GM23338 (cell line): ENCODE data around the gene YES1.

Source experiments
- CREB1 ChIP-seq: fragments of 250-450 bp; sonication (Bioruptor Pico); IDR thresholded peaks from 2 replicates; pipeline ENCODE4 v1.5.0; 2020; ENCODE audit warnings: low read depth, mild to moderate bottlenecking, moderate library complexity
- CTCF ChIP-seq, 2 experiments: fragments of 200-600 bp in 1 of 2; sonication (generic) in 1 of 2; conservative IDR thresholded peaks; 2 replicates each; pipeline versions ENCODE4 v1.5.1 to v1.6.1; 2016 to 2017; ENCODE audit warnings: antibody characterized with exemption in 2 of 2, low read depth in 2 of 2, mild to moderate bottlenecking in 2 of 2, moderate library complexity in 1 of 2
- ETS1 ChIP-seq: IDR thresholded peaks from 2 replicates; pipeline ENCODE4 v1.6.1; 2016; ENCODE audit warnings: antibody characterized with exemption
- EZH2 ChIP-seq: fragments of 200-600 bp; sonication (generic); IDR thresholded peaks from one replicate; pipeline ENCODE4 v1.8.0; 2017; ENCODE audit warnings: antibody characterized with exemption, mild to moderate bottlenecking, low read depth; ENCODE audit not compliant: unreplicated experiment
- EZH2phosphoT487 ChIP-seq: fragments of 200-600 bp; sonication (generic); IDR thresholded peaks from one replicate; pipeline ENCODE4 v1.8.1; 2018; ENCODE audit warnings: antibody characterized with exemption; ENCODE audit not compliant: unreplicated experiment
- JUNB ChIP-seq: IDR thresholded peaks from one replicate; pipeline ENCODE4 v1.6.1; 2016; ENCODE audit warnings: antibody characterized with exemption; ENCODE audit not compliant: unreplicated experiment
- NANOG ChIP-seq: IDR thresholded peaks from 2 replicates; pipeline ENCODE4 v1.6.1; 2016; ENCODE audit warnings: antibody characterized with exemption, borderline replicate concordance
- POLR2AphosphoS5 ChIP-seq: IDR thresholded peaks from 2 replicates; pipeline ENCODE4 v1.6.1; 2016; ENCODE audit warnings: antibody characterized with exemption, low read depth
- REST ChIP-seq: IDR thresholded peaks from one replicate; pipeline ENCODE4 v1.6.1; 2018; ENCODE audit warnings: antibody characterized with exemption; ENCODE audit not compliant: unreplicated experiment
- STAT1 ChIP-seq: IDR thresholded peaks from one replicate; pipeline ENCODE4 v1.6.1; 2016; ENCODE audit warnings: antibody characterized with exemption; ENCODE audit not compliant: unreplicated experiment
- ZNF114 ChIP-seq: fragments of 250-450 bp; sonication (Bioruptor Pico); IDR thresholded peaks from 2 replicates; pipeline ENCODE4 v1.5.0; 2020; ENCODE audit warnings: mild to moderate bottlenecking, moderate library complexity
- ZNF331 ChIP-seq: fragments of 250-450 bp; sonication (Bioruptor Pico); IDR thresholded peaks from 2 replicates; pipeline ENCODE4 v1.5.0; 2020; ENCODE audit warnings: low read depth, mild to moderate bottlenecking, moderate library complexity
- ZNF462 ChIP-seq: fragments of 250-450 bp; sonication (Bioruptor Pico); IDR thresholded peaks from 2 replicates; pipeline ENCODE4 v1.5.0; 2020; ENCODE audit warnings: mild to moderate bottlenecking, moderate library complexity

- TF ChIP-seq EZH2phosphoT487 (no peak), CTCF (conservative IDR thresholded peaks at IDR 0.05; ENCODE audit: low read depth in 2 of 2) (no peak), POLR2AphosphoS5 (no peak), ETS1 (no peak), REST (no peak), CREB1 (CRISPR knock-in tag) (no peak), EZH2 (no peak), ZNF331 (no peak), STAT1 (no peak), JUNB (no peak), ZNF114 (CRISPR knock-in tag) (no peak), ZNF462 (CRISPR knock-in tag) (no peak), NANOG (no peak)
These were observed 6.3 kb downstream of the YES1 start for GRCh38 chr18:805755-806110.
